A549 treated with CORT108297 at 1 μM for 4 hours (cell line): Measurements from ENCODE around the gene GAB2. TPM values are rescaled to one million over a fixed set of nuclear protein-coding genes. Genes with fewer than 3 reads are reported as not detected.

ENCODE experiments used
- total RNA-seq: library from RNA; stranded (reverse); fragments of 200-300 nt; extraction: Qiagen RNA extraction; gene quantifications from 5 replicates; pipeline ENCODE4 v1.2.3, GENCODE V29; 2022

GAB2 gene, protein sequence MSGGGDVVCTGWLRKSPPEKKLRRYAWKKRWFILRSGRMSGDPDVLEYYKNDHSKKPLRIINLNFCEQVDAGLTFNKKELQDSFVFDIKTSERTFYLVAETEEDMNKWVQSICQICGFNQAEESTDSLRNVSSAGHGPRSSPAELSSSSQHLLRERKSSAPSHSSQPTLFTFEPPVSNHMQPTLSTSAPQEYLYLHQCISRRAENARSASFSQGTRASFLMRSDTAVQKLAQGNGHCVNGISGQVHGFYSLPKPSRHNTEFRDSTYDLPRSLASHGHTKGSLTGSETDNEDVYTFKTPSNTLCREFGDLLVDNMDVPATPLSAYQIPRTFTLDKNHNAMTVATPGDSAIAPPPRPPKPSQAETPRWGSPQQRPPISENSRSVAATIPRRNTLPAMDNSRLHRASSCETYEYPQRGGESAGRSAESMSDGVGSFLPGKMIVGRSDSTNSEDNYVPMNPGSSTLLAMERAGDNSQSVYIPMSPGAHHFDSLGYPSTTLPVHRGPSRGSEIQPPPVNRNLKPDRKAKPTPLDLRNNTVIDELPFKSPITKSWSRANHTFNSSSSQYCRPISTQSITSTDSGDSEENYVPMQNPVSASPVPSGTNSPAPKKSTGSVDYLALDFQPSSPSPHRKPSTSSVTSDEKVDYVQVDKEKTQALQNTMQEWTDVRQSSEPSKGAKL
- total RNA-seq, result 3.0 to 4.9 TPM (median 4.6 TPM) in 5 replicates

DNA sequence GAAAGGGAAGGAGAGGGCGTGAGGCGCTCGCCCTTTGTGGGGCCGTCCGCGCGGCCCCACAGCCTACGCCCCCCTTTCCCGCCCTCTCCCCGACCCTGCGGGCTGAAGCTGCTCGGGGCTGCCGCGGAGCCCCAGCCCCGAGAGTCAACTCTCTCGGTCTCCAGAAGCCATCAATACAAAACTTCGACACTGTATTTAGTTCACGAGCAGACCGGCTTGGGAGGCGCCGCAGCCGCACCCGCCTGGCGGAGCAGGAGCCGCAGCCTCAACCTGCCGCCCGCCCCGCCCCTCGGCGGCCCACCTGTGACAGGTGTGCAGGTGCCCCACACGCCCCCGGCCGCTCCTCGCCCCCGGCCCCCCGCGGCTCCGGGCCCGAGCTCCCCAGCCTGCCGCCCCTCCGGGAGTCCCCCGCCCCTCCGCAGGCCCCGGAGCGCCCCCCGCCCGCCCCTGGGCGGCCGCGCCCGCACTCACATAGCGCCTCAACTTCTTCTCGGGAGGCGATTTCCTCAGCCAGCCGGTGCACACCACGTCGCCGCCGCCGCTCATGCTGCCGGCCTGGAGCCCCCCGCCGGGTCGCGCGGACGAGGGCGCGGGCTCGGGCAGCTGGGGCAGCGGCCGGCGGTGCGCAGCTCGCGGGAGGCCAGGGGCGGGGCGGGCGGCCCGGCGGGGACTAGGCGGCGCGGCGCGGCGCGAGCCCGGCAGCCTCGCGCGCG is at the start of gene GAB2:
TSS of gene GAB2 (minus strand) at position 646 of the 713 bp plus-strand sequence. CDS start at position 546, 100 bp downstream.

DNA sequence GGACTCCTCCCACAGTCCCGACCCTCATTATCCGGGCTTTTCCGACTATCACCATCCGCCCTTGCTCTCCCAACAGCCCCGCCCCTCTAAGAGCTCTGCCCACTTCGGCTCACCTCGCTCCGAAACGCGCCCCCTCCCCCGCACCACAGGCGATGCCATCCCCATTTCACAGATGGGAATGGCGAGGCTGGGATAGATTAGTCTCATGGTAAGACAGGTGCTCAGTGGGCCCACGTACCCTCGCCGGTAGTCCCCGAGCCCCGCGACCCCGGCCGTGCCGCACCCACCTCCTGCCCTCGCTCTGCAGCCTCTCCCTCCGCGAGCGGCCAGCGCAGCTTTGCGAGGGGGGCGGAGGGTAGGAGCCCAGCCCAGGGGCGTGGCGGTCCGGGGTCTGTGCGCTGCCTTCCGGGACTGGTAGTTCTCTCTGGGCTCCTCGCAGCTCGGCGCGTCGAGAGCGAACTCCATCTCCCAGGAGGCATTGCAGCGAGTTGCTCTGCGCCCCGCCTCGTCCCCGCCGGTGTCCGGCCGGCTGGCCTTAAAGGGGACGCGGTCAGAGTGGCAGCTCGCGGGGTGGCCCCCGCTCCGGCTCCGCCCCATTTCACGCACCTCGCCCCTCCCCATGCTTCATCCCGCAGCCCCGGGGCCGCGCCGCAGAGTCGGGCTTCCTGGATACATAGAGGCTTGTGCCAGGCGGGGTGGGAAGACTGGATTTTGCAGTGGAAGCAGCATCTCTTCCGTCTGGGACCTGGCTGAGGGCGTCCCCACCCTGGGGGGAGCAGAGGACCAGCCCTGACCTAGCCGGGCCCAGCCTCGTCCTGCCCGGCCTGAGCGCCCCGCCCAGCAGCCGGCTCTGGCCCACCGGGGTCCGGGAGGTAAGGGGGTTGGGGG is 229.1 kb downstream of the GAB2 start, which contains the start of the genes KCTD21 and USP35:
TSS of gene KCTD21 (minus strand) at position 341 of the 888 bp plus-strand sequence. CDS start 14,072 bp downstream, outside the sequence.
TSS of gene USP35 (plus strand) at position 634 of the 888 bp plus-strand sequence. CDS start 7,327 bp downstream, outside the sequence.

Other genes with a start within 250 kb of the GAB2 start
- 6.3 to 8.7 TPM (median 7.5 TPM) in 5 replicates for gene KCTD21, start 229.2 kb downstream of the GAB2 start, total RNA-seq
- gene USP35, start 228.9 kb downstream of the GAB2 start, total RNA-seq, result 5.4 to 8.6 TPM (median 7.5 TPM) in 5 replicates
- gene NARS2, start 157.0 kb upstream of the GAB2 start, total RNA-seq, result 18.3 to 25.7 TPM (median 19.2 TPM) in 5 replicates